Muscle layer of colon (tissue), 2 donors: ENCODE measurements around the gene RYR2.

Source experiments
- H3K27ac ChIP-seq: one replicate; pipeline ENCODE4 v1.7.0; 2013; ENCODE audit warnings: low read depth, mild to moderate bottlenecking, low read length, moderate library complexity
- H3K27me3 ChIP-seq, 2 donors: one replicate each; pipeline ENCODE4 v1.7.0; 2013; ENCODE audit warnings: low read length in 2 of 2, mild to moderate bottlenecking in 2 of 2; ENCODE audit not compliant: insufficient read depth in 2 of 2, control insufficient read depth in 1 of 2
- H3K36me3 ChIP-seq: one replicate; pipeline ENCODE4 v1.7.0; 2013; ENCODE audit warnings: mild to moderate bottlenecking, low read length; ENCODE audit not compliant: insufficient read depth
- H3K4me1 ChIP-seq: one replicate; pipeline ENCODE4 v1.7.0; 2013; ENCODE audit warnings: mild to moderate bottlenecking, low read length; ENCODE audit not compliant: insufficient read depth
- H3K4me3 ChIP-seq, 2 donors: one replicate each; pipeline ENCODE4 v1.7.0; 2013; ENCODE audit warnings: low read length in 2 of 2, low read depth in 1 of 2, mild to moderate bottlenecking in 1 of 2, moderate library complexity in 1 of 2
- H3K9ac ChIP-seq: one replicate; pipeline ENCODE4 v1.7.0; 2013; ENCODE audit warnings: low read length
- H3K9me3 ChIP-seq: one replicate; pipeline ENCODE4 v1.7.0; 2013; ENCODE audit warnings: mild to moderate bottlenecking, low read length
- donor health status: abdominal sarcoma.
- donor health status: Adenocarcinoma of cecum.

Gene RYR2

DNA sequence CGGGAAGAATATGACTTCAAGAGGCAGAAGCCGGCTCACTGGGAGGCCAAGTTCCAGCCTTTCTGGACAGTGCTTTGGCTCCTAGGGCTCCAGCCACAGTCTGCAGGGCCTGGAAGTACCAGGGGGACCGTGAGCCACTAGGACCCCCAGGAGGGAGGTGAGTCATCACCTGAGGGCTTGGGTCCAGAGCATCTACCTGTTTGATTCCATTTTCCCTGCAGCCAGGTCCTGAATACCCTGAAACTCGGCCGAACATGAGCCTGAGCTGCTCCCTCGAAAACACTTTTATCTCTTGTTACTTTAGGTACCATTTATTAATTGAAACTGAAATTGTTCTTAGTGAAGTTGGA, 164.1 kb downstream of the RYR2 start:
- no peaks in the 10 kb centered on the region for H3K27me3 ChIP-seq
- H3K9me3 ChIP-seq = no peaks in the 10 kb centered on the region
- H3K36me3 ChIP-seq = no peaks in the 10 kb centered on the region
- H3K4me3 ChIP-seq = no peak overlapping the region
- H3K9ac ChIP-seq = no peak overlapping the region
- no peaks in the 10 kb centered on the region for H3K4me1 ChIP-seq
- no peak overlapping the region for H3K27ac ChIP-seq

GRCh38 chr1:237211031-237211430, 169.0 kb downstream of the RYR2 start:
- Histone ChIP-seq H3K9me3 (no peaks in the 10 kb centered on the region), H3K27ac (no peak overlapping the region), H3K9ac (no peak overlapping the region), H3K27me3 (no peaks in the 10 kb centered on the region), H3K4me1 (no peaks in the 10 kb centered on the region), H3K36me3 (no peaks in the 10 kb centered on the region), H3K4me3 (no peak overlapping the region)

- Histone ChIP-seq H3K27ac (no peak overlapping the region), H3K36me3 (no peaks in the 10 kb centered on the region), H3K9me3 (no peaks in the 10 kb centered on the region), H3K4me1 (no peaks in the 10 kb centered on the region), H3K27me3 (no peaks in the 10 kb centered on the region), H3K4me3 (no peak overlapping the region), H3K9ac (no peak overlapping the region)
Observed at GRCh38 chr1:237211540-237211939, 169.6 kb downstream of the RYR2 start.

DNA sequence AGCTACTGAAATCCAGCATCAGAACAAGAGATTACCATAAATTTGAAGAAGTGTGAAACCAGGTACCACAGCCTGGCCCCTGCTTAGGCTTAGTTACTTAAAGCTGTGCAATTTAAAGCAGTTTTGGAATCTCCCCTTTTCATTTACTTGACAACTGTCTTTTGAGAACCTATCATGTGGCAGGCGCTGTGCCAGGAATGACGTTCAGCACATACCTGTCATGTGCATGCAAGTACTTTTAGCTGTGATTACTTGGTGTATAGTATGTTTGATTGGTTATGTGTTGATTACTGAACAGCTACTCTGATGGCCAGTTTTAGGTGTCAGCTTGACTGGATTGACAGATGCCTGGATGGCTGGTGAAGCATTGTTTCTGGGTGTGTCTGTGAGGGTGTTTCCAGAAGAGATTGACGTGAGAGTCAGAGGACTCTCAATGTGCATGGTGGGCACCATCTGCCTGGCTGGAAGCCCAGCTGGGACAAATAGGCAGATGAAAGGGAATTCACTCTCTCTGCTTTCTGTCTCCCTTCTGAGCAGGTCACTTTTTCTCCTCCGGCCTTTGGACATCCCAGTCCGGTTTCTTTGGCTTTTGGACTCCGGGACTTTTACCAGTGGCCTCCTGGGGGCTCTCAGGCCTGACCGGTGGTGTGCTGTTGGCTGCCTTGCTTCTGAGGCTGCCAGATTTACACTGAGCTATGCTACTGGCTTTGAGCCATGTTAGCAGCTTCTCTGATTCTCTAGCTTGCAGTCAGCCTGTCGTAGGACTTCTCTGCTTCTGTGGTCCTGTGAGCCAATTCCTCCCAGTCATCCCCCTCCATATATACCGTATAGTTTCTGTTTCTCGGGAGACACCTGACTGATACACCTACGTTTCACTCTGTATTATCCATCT, 178.0 kb downstream of the RYR2 start:
- Histone ChIP-seq H3K4me3 (peak overlapping the region in 1 of 2 donors; percentile 47), H3K27ac (no peak overlapping the region), H3K4me1 (peaks cover 13% of the 10 kb centered on the region), H3K9me3 (no peaks in the 10 kb centered on the region), H3K9ac (no peak overlapping the region), H3K27me3 (no peaks in the 10 kb centered on the region), H3K36me3 (no peaks in the 10 kb centered on the region)

- Histone ChIP-seq H3K4me1 (peaks cover 13% of the 10 kb centered on the region), H3K4me3 (no peak overlapping the region), H3K36me3 (no peaks in the 10 kb centered on the region), H3K9ac (no peak overlapping the region), H3K27me3 (no peaks in the 10 kb centered on the region), H3K27ac (no peak overlapping the region), H3K9me3 (no peaks in the 10 kb centered on the region)
Observed at GRCh38 chr1:237223419-237223818, 181.4 kb downstream of the RYR2 start.

DNA sequence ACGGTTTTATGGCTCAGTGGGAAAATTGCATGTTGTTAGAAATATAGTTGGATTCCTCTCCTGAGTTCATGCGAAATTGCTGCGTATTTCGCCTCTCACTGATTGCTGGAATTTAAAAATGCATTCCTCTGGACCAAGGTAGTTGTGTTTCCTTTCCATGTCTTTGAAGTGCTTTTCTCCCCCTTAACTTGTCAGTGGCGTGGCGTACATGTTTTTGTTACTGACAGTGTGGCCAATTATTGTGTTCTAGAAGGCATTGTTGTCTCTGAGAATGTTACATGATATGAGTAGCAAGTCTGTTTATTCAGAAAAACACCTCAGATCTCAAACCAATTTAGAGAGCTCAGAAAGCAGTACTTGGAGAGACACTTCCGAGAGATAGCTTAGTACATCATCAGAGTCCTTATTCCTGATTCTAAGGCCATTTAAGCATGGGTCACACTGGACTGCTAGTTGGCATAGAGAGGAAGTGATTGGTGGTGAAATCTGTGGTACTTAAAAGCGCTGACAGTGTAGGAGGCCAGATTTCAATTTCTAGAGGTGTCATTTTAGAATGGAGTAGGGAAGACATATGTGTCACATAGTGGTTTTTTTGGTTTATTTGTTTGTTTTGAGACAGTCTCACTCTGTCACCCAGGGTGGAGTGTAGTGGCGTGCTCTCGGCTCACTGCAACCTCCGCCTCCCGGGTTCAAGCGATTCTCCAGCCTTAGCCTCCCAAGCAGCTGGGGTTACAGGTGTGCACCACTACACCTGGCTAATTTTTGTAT, 184.4 kb downstream of the RYR2 start:
- Histone ChIP-seq H3K9me3 (no peaks in the 10 kb centered on the region), H3K9ac (no peak overlapping the region), H3K36me3 (no peaks in the 10 kb centered on the region), H3K4me1 (no peaks in the 10 kb centered on the region), H3K27me3 (no peaks in the 10 kb centered on the region), H3K4me3 (no peak overlapping the region), H3K27ac (no peak overlapping the region)

GRCh38 chr1:237227476-237227875, 185.5 kb downstream of the RYR2 start:
- Histone ChIP-seq H3K27me3 (no peaks in the 10 kb centered on the region), H3K36me3 (no peaks in the 10 kb centered on the region), H3K27ac (no peak overlapping the region), H3K4me1 (no peaks in the 10 kb centered on the region), H3K9me3 (no peaks in the 10 kb centered on the region), H3K4me3 (no peak overlapping the region), H3K9ac (no peak overlapping the region)

DNA sequence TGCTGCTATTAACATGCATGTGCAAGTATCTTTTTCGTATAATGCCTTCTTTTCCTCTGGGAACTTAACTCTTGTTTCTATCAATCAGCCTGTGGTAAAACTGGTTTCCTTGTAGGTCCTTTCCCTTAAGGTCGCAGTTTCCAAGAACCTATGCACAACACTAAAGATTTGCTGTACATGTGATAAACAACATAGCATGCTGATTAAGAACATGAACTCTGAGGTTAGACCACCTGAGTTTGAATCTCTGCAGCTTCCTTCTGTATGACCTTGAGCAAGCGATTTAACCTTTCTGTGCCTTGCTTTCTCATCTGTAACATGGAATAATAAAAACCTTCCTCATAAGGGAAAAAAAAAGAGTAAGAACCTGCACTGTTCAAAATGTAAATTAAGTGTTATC, 186.4 kb downstream of the RYR2 start:
- Histone ChIP-seq H3K27ac (no peak overlapping the region), H3K9me3 (no peaks in the 10 kb centered on the region), H3K27me3 (no peaks in the 10 kb centered on the region), H3K4me1 (no peaks in the 10 kb centered on the region), H3K4me3 (no peak overlapping the region), H3K9ac (no peak overlapping the region), H3K36me3 (no peaks in the 10 kb centered on the region)

DNA sequence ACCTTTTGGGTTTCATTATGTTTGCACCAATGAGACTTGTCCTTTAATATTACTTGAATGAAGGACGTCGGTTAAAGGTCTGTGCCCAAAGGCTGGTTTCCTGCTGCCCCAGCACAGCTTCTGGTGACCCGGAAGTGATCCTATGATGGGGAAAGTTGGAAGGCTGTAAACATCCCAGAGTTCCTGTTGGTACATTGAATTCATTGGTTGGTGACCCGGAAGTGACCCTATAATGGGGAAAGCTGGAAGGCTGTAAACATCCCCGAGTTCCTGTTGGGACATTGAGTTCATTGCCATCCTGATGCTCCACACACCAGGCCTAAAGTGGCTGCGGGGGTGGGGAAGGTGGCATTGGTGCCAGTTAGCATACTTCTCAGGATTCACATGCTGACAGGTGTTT, 187.3 kb downstream of the RYR2 start:
- Histone ChIP-seq H3K27ac (no peak overlapping the region), H3K9me3 (no peaks in the 10 kb centered on the region), H3K4me1 (no peaks in the 10 kb centered on the region), H3K4me3 (no peak overlapping the region), H3K9ac (no peak overlapping the region), H3K27me3 (no peaks in the 10 kb centered on the region), H3K36me3 (no peaks in the 10 kb centered on the region)

DNA sequence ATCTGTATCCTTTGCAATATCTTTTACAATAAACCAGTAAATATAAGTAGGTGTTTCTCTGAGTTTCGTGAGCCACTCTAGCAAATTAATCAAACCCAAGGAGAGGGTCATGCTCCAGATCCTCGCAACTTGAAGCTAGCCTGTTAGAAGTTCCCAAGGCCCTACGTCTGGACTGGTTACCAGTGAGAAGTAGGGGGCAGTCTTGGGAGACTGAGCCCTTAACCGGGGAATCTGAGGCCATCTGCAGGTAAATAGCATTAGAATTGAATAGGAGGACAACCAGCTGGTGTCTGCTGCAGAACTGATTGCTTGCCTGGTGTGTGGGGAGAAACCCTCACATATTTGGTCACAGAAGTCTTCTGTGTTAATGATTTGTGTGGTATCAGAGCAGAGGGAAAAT, 190.5 kb downstream of the RYR2 start:
- no peaks in the 10 kb centered on the region for H3K9me3 ChIP-seq
- no peak overlapping the region for H3K27ac ChIP-seq
- H3K4me3 ChIP-seq = no peak overlapping the region
- H3K36me3 ChIP-seq = no peaks in the 10 kb centered on the region
- H3K9ac ChIP-seq = no peak overlapping the region
- no peaks in the 10 kb centered on the region for H3K27me3 ChIP-seq
- H3K4me1 ChIP-seq = peaks cover 9% of the 10 kb centered on the region

DNA sequence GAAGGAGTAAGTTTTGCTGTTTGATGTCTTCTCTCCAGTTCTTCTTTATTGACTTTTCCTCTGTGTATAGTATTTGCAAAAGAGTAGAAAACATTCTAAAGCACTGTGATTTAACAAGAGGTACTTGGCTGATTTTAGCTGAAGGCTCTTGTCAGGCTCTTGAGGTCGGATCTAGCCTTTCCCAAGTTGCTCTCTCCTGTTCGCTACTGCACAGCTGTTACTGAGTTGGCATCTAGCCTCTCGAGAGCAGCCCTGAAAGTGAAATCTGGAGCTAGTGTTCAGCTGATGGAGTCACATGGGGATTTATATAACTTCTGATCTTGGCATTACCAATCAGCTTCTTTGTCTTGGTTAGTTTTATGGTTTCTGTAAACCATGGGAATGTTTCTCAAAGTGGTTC, 193.1 kb downstream of the RYR2 start:
- H3K4me3 ChIP-seq = peak overlapping the region in 1 of 2 donors; percentile 23
- no peaks in the 10 kb centered on the region for H3K27me3 ChIP-seq
- no peaks in the 10 kb centered on the region for H3K9me3 ChIP-seq
- H3K36me3 ChIP-seq = no peaks in the 10 kb centered on the region
- H3K27ac ChIP-seq = peak overlapping the region; percentile 58
- peaks cover 19% of the 10 kb centered on the region for H3K4me1 ChIP-seq
- H3K9ac ChIP-seq = peak overlapping the region; percentile 2
